GM23338 (cell line): Measurements from ENCODE around the gene NFILZ. TPM values are rescaled to one million over a fixed set of nuclear protein-coding genes. Genes with fewer than 3 reads are reported as not detected.

Experiments used
- ATAC-seq: fragments of 200-7000 bp; cut with Tn5 transposase; 3 replicates; pipeline ENCODE4 v1.9.1; 2020
- DNase-seq: peaks from one replicate; pipeline ENCODE4 v3.0.0-alpha.2; 2015; ENCODE audit warnings: low spot score
- H2AFZ ChIP-seq: fragments of 200-600 bp; sonication (generic); 2 replicates; pipeline ENCODE4 v1.8.0; 2016; ENCODE audit warnings: antibody characterized with exemption, mild to moderate bottlenecking, moderate library complexity
- H3F3A ChIP-seq: fragments of 200-600 bp; sonication (generic); replicated peaks from 2 replicates; pipeline ENCODE4 v1.8.0; 2017; ENCODE audit warnings: antibody characterized with exemption, mixed run types, low read depth
- H3K27ac ChIP-seq: fragments of 200-600 bp; sonication (generic); 2 replicates; pipeline ENCODE4 v1.6.1; 2016; ENCODE audit warnings: low read depth
- H3K27me3 ChIP-seq: fragments of 200-600 bp; sonication (generic); 2 replicates; pipeline ENCODE4 v1.8.0; 2016; ENCODE audit warnings: mild to moderate bottlenecking, mixed run types, moderate library complexity; ENCODE audit not compliant: insufficient read depth
- H3K36me3 ChIP-seq: fragments of 200-600 bp; sonication (generic); 2 replicates; pipeline ENCODE4 v1.8.0; 2016; ENCODE audit warnings: mild to moderate bottlenecking; ENCODE audit not compliant: insufficient read depth
- H3K4me1 ChIP-seq: fragments of 200-600 bp; sonication (generic); 2 replicates; pipeline ENCODE4 v1.8.0; 2016; ENCODE audit warnings: mild to moderate bottlenecking, moderate library complexity; ENCODE audit not compliant: insufficient read depth
- H3K4me2 ChIP-seq: fragments of 200-600 bp; sonication (generic); 2 replicates; pipeline ENCODE4 v1.7.1; 2017; ENCODE audit warnings: mixed run types
- H3K4me3 ChIP-seq: fragments of 200-600 bp; sonication (generic); 2 replicates; pipeline ENCODE4 v1.6.1; 2016; ENCODE audit warnings: mixed run types
- H3K79me2 ChIP-seq: fragments of 200-600 bp; sonication (generic); replicated peaks from 2 replicates; pipeline ENCODE4 v1.8.0; 2017; ENCODE audit warnings: mild to moderate bottlenecking; ENCODE audit not compliant: insufficient read depth
- H3K9me2 ChIP-seq: fragments of 200-600 bp; sonication (generic); 2 replicates; pipeline ENCODE4 v1.8.0; 2017; ENCODE audit not compliant: insufficient read depth
- H4K20me1 ChIP-seq: fragments of 200-600 bp; sonication (generic); replicated peaks from 2 replicates; pipeline ENCODE4 v1.8.0; 2017; ENCODE audit warnings: mild to moderate bottlenecking; ENCODE audit not compliant: insufficient read depth
- H3K27ac Mint-ChIP-seq: 2 replicates; pipeline ENCODE4 v1.8.0; 2020; ENCODE audit warnings: inconsistent platforms, mild to moderate bottlenecking, moderate library complexity, mixed read lengths
- H3K27me3 Mint-ChIP-seq: 3 replicates; pipeline ENCODE4 v1.8.0; 2022; ENCODE audit warnings: low read depth, mild to moderate bottlenecking, moderate library complexity, mixed read lengths, inconsistent platforms; ENCODE audit not compliant: insufficient read depth, poor library complexity
- H3K36me3 Mint-ChIP-seq: 3 replicates; pipeline ENCODE4 v1.8.0; 2021; ENCODE audit warnings: low read depth, mild to moderate bottlenecking, inconsistent platforms, moderate library complexity, mixed read lengths
- H3K4me1 Mint-ChIP-seq: 3 replicates; pipeline ENCODE4 v1.8.0; 2020; ENCODE audit warnings: mild to moderate bottlenecking, inconsistent platforms, mixed read lengths
- H3K4me3 Mint-ChIP-seq: 3 replicates; pipeline ENCODE4 v1.8.0; 2021; ENCODE audit warnings: moderate library complexity, mild to moderate bottlenecking, inconsistent platforms, mixed read lengths
- H3K9me3 Mint-ChIP-seq: 3 replicates; pipeline ENCODE4 v1.8.0; 2020; ENCODE audit warnings: moderate library complexity, mild to moderate bottlenecking, inconsistent platforms, mixed read lengths
- CREB1 ChIP-seq: fragments of 250-450 bp; sonication (Bioruptor Pico); IDR thresholded peaks from 2 replicates; pipeline ENCODE4 v1.5.0; 2020; ENCODE audit warnings: low read depth, mild to moderate bottlenecking, moderate library complexity
- EZH2 ChIP-seq: fragments of 200-600 bp; sonication (generic); IDR thresholded peaks from one replicate; pipeline ENCODE4 v1.8.0; 2017; ENCODE audit warnings: antibody characterized with exemption, mild to moderate bottlenecking, low read depth; ENCODE audit not compliant: unreplicated experiment
- JUNB ChIP-seq: IDR thresholded peaks from one replicate; pipeline ENCODE4 v1.6.1; 2016; ENCODE audit warnings: antibody characterized with exemption; ENCODE audit not compliant: unreplicated experiment
- NANOG ChIP-seq: IDR thresholded peaks from 2 replicates; pipeline ENCODE4 v1.6.1; 2016; ENCODE audit warnings: antibody characterized with exemption, borderline replicate concordance
- polyA plus RNA-seq: library from polyadenylated mRNA; unstranded; fragments of >200 nt; fragmentation: Nextera tagmentation; extraction: Ambion mirVana; gene quantifications from 2 replicates; pipeline ENCODE4 v1.2.1, GENCODE V29; 2016
- total RNA-seq: library from RNA; depleted of rRNA; stranded (reverse); fragments of >200 nt; shearing (Covaris generic); gene quantifications from 2 replicates; pipeline ENCODE4 v1.2.3, GENCODE V29; 2014
- TF ChIP-seq, protein P1 (sequence below), 2 experiments: fragments of 200-600 bp in 1 of 2; sonication (generic) in 1 of 2; conservative IDR thresholded peaks; 2 replicates each; pipeline versions ENCODE4 v1.5.1 to v1.6.1; 2016 to 2017; ENCODE audit warnings: antibody characterized with exemption in 2 of 2, low read depth in 2 of 2, mild to moderate bottlenecking in 2 of 2, moderate library complexity in 1 of 2
- TF ChIP-seq, protein P2 (sequence below): fragments of 250-450 bp; sonication (Bioruptor Pico); IDR thresholded peaks from 2 replicates; pipeline ENCODE4 v1.5.0; 2020; ENCODE audit warnings: mild to moderate bottlenecking, moderate library complexity
- TF ChIP-seq, protein P3 (sequence below): IDR thresholded peaks from 2 replicates; pipeline ENCODE4 v1.6.1; 2016; ENCODE audit warnings: antibody characterized with exemption

The NFILZ gene
- total and polyA plus RNA-seq, 2 experiments from 2014 or later = not detected

DNA sequence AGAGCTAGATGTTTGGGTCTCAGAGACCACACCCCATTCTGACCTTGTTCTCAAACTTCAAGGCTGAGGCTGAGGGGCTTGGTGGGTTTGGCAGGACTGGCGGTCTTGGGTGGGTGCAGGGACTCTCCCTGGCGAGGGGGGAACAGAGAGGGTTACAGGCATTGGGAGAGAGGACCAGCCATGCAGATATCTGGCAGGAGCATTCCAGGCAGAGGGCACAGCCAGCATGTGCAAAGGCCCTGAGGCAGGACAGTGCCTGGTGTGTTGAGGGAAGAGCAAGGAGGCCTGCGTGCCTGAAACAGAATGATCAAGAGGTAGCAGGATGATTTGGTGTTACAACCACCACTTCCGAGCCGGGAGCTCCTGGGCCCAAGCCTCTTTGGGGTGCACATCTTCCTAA lies 27.4 kb downstream of the NFILZ start (continued):
- TF ChIP-seq, protein P1, sequence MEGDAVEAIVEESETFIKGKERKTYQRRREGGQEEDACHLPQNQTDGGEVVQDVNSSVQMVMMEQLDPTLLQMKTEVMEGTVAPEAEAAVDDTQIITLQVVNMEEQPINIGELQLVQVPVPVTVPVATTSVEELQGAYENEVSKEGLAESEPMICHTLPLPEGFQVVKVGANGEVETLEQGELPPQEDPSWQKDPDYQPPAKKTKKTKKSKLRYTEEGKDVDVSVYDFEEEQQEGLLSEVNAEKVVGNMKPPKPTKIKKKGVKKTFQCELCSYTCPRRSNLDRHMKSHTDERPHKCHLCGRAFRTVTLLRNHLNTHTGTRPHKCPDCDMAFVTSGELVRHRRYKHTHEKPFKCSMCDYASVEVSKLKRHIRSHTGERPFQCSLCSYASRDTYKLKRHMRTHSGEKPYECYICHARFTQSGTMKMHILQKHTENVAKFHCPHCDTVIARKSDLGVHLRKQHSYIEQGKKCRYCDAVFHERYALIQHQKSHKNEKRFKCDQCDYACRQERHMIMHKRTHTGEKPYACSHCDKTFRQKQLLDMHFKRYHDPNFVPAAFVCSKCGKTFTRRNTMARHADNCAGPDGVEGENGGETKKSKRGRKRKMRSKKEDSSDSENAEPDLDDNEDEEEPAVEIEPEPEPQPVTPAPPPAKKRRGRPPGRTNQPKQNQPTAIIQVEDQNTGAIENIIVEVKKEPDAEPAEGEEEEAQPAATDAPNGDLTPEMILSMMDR (conservative IDR thresholded peaks at IDR 0.05; ENCODE audit: low read depth in 2 of 2) = no peak
- TF ChIP-seq NANOG = no peak
- TF ChIP-seq, protein P2, sequence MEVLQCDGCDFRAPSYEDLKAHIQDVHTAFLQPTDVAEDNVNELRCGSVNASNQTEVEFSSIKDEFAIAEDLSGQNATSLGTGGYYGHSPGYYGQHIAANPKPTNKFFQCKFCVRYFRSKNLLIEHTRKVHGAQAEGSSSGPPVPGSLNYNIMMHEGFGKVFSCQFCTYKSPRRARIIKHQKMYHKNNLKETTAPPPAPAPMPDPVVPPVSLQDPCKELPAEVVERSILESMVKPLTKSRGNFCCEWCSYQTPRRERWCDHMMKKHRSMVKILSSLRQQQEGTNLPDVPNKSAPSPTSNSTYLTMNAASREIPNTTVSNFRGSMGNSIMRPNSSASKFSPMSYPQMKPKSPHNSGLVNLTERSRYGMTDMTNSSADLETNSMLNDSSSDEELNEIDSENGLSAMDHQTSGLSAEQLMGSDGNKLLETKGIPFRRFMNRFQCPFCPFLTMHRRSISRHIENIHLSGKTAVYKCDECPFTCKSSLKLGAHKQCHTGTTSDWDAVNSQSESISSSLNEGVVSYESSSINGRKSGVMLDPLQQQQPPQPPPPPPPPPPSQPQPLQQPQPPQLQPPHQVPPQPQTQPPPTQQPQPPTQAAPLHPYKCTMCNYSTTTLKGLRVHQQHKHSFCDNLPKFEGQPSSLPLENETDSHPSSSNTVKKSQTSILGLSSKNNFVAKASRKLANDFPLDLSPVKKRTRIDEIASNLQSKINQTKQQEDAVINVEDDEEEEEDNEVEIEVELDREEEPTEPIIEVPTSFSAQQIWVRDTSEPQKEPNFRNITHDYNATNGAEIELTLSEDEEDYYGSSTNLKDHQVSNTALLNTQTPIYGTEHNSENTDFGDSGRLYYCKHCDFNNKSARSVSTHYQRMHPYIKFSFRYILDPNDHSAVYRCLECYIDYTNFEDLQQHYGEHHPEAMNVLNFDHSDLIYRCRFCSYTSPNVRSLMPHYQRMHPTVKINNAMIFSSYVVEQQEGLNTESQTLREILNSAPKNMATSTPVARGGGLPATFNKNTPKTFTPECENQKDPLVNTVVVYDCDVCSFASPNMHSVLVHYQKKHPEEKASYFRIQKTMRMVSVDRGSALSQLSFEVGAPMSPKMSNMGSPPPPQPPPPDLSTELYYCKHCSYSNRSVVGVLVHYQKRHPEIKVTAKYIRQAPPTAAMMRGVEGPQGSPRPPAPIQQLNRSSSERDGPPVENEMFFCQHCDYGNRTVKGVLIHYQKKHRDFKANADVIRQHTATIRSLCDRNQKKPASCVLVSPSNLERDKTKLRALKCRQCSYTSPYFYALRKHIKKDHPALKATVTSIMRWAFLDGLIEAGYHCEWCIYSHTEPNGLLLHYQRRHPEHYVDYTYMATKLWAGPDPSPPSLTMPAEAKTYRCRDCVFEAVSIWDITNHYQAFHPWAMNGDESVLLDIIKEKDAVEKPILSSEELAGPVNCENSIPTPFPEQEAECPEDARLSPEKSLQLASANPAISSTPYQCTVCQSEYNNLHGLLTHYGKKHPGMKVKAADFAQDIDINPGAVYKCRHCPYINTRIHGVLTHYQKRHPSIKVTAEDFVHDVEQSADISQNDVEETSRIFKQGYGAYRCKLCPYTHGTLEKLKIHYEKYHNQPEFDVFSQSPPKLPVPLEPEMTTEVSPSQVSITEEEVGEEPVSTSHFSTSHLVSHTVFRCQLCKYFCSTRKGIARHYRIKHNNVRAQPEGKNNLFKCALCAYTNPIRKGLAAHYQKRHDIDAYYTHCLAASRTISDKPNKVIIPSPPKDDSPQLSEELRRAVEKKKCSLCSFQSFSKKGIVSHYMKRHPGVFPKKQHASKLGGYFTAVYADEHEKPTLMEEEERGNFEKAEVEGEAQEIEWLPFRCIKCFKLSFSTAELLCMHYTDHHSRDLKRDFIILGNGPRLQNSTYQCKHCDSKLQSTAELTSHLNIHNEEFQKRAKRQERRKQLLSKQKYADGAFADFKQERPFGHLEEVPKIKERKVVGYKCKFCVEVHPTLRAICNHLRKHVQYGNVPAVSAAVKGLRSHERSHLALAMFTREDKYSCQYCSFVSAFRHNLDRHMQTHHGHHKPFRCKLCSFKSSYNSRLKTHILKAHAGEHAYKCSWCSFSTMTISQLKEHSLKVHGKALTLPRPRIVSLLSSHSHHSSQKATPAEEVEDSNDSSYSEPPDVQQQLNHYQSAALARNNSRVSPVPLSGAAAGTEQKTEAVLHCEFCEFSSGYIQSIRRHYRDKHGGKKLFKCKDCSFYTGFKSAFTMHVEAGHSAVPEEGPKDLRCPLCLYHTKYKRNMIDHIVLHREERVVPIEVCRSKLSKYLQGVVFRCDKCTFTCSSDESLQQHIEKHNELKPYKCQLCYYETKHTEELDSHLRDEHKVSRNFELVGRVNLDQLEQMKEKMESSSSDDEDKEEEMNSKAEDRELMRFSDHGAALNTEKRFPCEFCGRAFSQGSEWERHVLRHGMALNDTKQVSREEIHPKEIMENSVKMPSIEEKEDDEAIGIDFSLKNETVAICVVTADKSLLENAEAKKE (CRISPR knock-in tag) = no peak
- no peak for TF ChIP-seq JUNB

- DNase-seq = no peak
- no peak for ATAC-seq
- Mint-ChIP-seq H3K27ac (no peak overlapping the region), H3K4me3 (no peak overlapping the region), H3K36me3 (peaks cover 50% of the 10 kb centered on the region), H3K4me1 (no peaks in the 10 kb centered on the region), H3K9me3 (peaks cover 87% of the 10 kb centered on the region), H3K27me3 (peaks cover 7% of the 10 kb centered on the region)
- H2AFZ ChIP-seq = no peak overlapping the region
- H3K79me2 ChIP-seq = no peaks in the 10 kb centered on the region
- no peaks in the 10 kb centered on the region for H3K36me3 ChIP-seq
- H3K27ac ChIP-seq = no peak overlapping the region
- no peak overlapping the region for H3K4me3 ChIP-seq
- no peaks in the 10 kb centered on the region for H3K4me1 ChIP-seq
- no peaks in the 10 kb centered on the region for H3F3A ChIP-seq
- no peak overlapping the region for H3K4me2 ChIP-seq
- H3K9me2 ChIP-seq = no peaks in the 10 kb centered on the region
- no peaks in the 10 kb centered on the region for H4K20me1 ChIP-seq
- no peaks in the 10 kb centered on the region for H3K27me3 ChIP-seq
- no peak for TF ChIP-seq CREB1 (CRISPR knock-in tag)
- TF ChIP-seq, protein P3, sequence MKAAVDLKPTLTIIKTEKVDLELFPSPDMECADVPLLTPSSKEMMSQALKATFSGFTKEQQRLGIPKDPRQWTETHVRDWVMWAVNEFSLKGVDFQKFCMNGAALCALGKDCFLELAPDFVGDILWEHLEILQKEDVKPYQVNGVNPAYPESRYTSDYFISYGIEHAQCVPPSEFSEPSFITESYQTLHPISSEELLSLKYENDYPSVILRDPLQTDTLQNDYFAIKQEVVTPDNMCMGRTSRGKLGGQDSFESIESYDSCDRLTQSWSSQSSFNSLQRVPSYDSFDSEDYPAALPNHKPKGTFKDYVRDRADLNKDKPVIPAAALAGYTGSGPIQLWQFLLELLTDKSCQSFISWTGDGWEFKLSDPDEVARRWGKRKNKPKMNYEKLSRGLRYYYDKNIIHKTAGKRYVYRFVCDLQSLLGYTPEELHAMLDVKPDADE = no peak
- no peak for TF ChIP-seq EZH2
- TF ChIP-seq NANOG = no peak
- TF ChIP-seq, protein P2 (CRISPR knock-in tag) = no peak
These were observed 29.5 kb downstream of the NFILZ start for GRCh38 chr19:8659905-8660304.
